K562 (cell line): ENCODE results near the gene GALNS. TPM values are rescaled to one million over a fixed set of nuclear protein-coding genes. Genes with fewer than 3 reads are reported as not detected.

Experiments used
- CBFA2T3 ChIP-seq: fragments of 450-650 bp; IDR thresholded peaks from 2 replicates; pipeline ENCODE4 v1.6.1; 2017
- GTF2A2 ChIP-seq: IDR thresholded peaks from 2 replicates; pipeline ENCODE4 v1.6.1; 2016; ENCODE audit warnings: mild to moderate bottlenecking, missing genetic modification characterization, missing compliant biosample characterization
- HNRNPK ChIP-seq: fragments of 200-400 bp; formaldehyde crosslinking; IDR thresholded peaks from one replicate; pipeline ENCODE4 v1.6.1; 2018; ENCODE audit warnings: mild to moderate bottlenecking, low read depth, low read length; ENCODE audit not compliant: poor library complexity, severe bottlenecking
- KAT2B ChIP-seq: IDR thresholded peaks from one replicate; pipeline ENCODE4 v1.6.1; 2012; ENCODE audit warnings: low read depth, mild to moderate bottlenecking, control low read depth, inconsistent platforms, low read length, moderate library complexity
- KLF16 ChIP-seq: IDR thresholded peaks from 2 replicates; pipeline ENCODE4 v1.6.1; 2016; ENCODE audit warnings: antibody characterized with exemption
- SIN3B ChIP-seq: fragments of 450-650 bp; IDR thresholded peaks from 2 replicates; pipeline ENCODE4 v1.6.1; 2017; ENCODE audit warnings: low read depth, mild to moderate bottlenecking, moderate library complexity
- U2AF2 ChIP-seq: fragments of 200-400 bp; formaldehyde crosslinking; optimal IDR thresholded peaks from 2 replicates; pipeline ENCODE3; 2017; ENCODE audit warnings: low read depth, mild to moderate bottlenecking, low read length
- ZNF140 ChIP-seq: fragments of 250-450 bp; sonication (Bioruptor Pico); IDR thresholded peaks from 2 replicates; pipeline ENCODE4 v1.8.0; 2021; ENCODE audit warnings: moderate library complexity, mild to moderate bottlenecking, inconsistent platforms
- ZNF57 ChIP-seq: fragments of 450-650 bp; formaldehyde crosslinking; IDR thresholded peaks from 2 replicates; pipeline ENCODE4 v1.4.0; 2020; ENCODE audit warnings: mild to moderate bottlenecking, moderate library complexity
- ZNF764 ChIP-seq: fragments of 250-450 bp; sonication (Bioruptor Pico); IDR thresholded peaks from 2 replicates; pipeline ENCODE4 v1.4.0; 2020; ENCODE audit warnings: low read depth, mild to moderate bottlenecking, moderate library complexity
- polyA plus RNA-seq, 8 experiments: library from polyadenylated mRNA; depleted of rRNA in 4 of 8; stranded (reverse) in 5 of 8; unstranded in 3 of 8; fragments of >200 nt; fragmentation: Nextera tagmentation in 2 of 8; fragmentation: Illumina TruSeq in 1 of 8; extraction: Ambion mirVana in 2 of 8; extraction: Trizol in 1 of 8; gene quantifications; 2 replicates each; pipeline versions ENCODE4 v1.2.1 to v1.2.3, GENCODE V29; 2011 to 2014; ENCODE audit warnings: inconsistent platforms in 1 of 8, missing spikeins in 1 of 8
- total RNA-seq, 7 experiments: library from RNA; depleted of rRNA in 6 of 7; stranded (reverse); fragments of >200 nt in 6 of 7; fragmentation: Illumina TruSeq in 2 of 7; extraction: Trizol in 2 of 7; gene quantifications; 2 replicates each; pipeline versions ENCODE4 v1.2.1 to v1.2.3, GENCODE V29; 2011 to 2021; ENCODE audit warnings: low replicate concordance in 1 of 7
- TF ChIP-seq, protein P1 (sequence below): fragments of 450-650 bp; IDR thresholded peaks from 2 replicates; pipeline ENCODE4 v1.6.1; 2017; ENCODE audit warnings: antibody characterized with exemption, mild to moderate bottlenecking
- TF ChIP-seq, protein P2 (sequence below): IDR thresholded peaks from 3 replicates; pipeline ENCODE4 v1.6.1; 2011; ENCODE audit warnings: borderline replicate concordance, mild to moderate bottlenecking; ENCODE audit not compliant: insufficient read length, insufficient read depth
- TF ChIP-seq, protein P3 (sequence below), 2 experiments: fragments of 450-650 bp in 1 of 2; sonication (generic) in 1 of 2; formaldehyde crosslinking in 1 of 2; IDR thresholded peaks; 2 replicates each; pipeline versions ENCODE4 v1.7.1 to v1.9.0; 2016 to 2022; ENCODE audit warnings: inconsistent platforms in 1 of 2, mild to moderate bottlenecking in 1 of 2, missing genetic modification reagents in 1 of 2

Gene GALNS
- total and polyA plus RNA-seq, 9 of the 15 experiments (the other 6 are each of a cell fraction or from before 2014, with no cell fraction given), result 0.38 to 13.2 (median 4.3) TPM

DNA sequence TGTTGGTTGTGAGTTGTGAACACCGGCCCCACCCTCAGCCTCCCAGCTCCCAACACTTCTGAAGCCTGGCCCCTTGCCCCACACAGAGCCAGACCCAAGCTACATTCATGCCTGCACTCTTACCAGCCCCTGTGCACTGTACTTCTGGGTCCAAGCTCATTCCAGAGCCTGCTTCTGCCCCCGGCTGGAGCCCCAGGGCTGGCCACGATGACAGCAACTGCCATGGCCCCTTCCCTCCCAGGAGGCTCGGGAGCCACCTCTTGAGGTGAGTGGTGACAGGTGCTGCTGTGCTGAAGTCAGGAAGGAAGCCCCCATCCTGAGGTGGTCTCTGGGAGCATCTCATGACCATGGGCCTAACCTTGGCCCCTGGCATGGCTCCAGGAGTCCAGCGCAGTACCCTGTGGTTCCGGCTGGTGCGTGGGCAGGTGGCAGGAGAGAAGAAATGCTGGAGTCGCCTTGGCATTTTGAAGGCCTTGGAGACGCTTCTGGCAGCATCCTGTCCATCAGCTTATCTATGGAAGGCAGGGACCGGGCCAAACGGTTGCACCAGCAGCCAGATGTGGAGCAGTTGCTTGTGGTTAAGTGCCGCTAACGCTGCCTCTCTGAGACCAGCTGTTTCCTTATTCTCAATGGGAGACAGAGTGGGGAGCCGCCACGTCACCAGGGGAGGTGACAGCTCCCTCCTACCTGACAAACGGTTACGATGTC is 57.0 kb downstream of the GALNS start (continued):
- TF ChIP-seq, protein P1, sequence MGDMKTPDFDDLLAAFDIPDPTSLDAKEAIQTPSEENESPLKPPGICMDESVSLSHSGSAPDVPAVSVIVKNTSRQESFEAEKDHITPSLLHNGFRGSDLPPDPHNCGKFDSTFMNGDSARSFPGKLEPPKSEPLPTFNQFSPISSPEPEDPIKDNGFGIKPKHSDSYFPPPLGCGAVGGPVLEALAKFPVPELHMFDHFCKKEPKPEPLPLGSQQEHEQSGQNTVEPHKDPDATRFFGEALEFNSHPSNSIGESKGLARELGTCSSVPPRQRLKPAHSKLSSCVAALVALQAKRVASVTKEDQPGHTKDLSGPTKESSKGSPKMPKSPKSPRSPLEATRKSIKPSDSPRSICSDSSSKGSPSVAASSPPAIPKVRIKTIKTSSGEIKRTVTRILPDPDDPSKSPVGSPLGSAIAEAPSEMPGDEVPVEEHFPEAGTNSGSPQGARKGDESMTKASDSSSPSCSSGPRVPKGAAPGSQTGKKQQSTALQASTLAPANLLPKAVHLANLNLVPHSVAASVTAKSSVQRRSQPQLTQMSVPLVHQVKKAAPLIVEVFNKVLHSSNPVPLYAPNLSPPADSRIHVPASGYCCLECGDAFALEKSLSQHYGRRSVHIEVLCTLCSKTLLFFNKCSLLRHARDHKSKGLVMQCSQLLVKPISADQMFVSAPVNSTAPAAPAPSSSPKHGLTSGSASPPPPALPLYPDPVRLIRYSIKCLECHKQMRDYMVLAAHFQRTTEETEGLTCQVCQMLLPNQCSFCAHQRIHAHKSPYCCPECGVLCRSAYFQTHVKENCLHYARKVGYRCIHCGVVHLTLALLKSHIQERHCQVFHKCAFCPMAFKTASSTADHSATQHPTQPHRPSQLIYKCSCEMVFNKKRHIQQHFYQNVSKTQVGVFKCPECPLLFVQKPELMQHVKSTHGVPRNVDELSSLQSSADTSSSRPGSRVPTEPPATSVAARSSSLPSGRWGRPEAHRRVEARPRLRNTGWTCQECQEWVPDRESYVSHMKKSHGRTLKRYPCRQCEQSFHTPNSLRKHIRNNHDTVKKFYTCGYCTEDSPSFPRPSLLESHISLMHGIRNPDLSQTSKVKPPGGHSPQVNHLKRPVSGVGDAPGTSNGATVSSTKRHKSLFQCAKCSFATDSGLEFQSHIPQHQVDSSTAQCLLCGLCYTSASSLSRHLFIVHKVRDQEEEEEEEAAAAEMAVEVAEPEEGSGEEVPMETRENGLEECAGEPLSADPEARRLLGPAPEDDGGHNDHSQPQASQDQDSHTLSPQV, result peak; percentile 73
- no peak for TF ChIP-seq HNRNPK
- TF ChIP-seq U2AF2, result no peak
- no peak for TF ChIP-seq GTF2A2 (tag)
- TF ChIP-seq, protein P2, sequence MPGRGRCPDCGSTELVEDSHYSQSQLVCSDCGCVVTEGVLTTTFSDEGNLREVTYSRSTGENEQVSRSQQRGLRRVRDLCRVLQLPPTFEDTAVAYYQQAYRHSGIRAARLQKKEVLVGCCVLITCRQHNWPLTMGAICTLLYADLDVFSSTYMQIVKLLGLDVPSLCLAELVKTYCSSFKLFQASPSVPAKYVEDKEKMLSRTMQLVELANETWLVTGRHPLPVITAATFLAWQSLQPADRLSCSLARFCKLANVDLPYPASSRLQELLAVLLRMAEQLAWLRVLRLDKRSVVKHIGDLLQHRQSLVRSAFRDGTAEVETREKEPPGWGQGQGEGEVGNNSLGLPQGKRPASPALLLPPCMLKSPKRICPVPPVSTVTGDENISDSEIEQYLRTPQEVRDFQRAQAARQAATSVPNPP, result no peak
- no peak for TF ChIP-seq ZNF140
- TF ChIP-seq KAT2B, result no peak
- TF ChIP-seq, protein P3, sequence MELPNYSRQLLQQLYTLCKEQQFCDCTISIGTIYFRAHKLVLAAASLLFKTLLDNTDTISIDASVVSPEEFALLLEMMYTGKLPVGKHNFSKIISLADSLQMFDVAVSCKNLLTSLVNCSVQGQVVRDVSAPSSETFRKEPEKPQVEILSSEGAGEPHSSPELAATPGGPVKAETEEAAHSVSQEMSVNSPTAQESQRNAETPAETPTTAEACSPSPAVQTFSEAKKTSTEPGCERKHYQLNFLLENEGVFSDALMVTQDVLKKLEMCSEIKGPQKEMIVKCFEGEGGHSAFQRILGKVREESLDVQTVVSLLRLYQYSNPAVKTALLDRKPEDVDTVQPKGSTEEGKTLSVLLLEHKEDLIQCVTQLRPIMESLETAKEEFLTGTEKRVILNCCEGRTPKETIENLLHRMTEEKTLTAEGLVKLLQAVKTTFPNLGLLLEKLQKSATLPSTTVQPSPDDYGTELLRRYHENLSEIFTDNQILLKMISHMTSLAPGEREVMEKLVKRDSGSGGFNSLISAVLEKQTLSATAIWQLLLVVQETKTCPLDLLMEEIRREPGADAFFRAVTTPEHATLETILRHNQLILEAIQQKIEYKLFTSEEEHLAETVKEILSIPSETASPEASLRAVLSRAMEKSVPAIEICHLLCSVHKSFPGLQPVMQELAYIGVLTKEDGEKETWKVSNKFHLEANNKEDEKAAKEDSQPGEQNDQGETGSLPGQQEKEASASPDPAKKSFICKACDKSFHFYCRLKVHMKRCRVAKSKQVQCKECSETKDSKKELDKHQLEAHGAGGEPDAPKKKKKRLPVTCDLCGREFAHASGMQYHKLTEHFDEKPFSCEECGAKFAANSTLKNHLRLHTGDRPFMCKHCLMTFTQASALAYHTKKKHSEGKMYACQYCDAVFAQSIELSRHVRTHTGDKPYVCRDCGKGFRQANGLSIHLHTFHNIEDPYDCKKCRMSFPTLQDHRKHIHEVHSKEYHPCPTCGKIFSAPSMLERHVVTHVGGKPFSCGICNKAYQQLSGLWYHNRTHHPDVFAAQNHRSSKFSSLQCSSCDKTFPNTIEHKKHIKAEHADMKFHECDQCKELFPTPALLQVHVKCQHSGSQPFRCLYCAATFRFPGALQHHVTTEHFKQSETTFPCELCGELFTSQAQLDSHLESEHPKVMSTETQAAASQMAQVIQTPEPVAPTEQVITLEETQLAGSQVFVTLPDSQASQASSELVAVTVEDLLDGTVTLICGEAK (IDR thresholded peaks at IDR 0.05), result no peak
- TF ChIP-seq, protein P3 (CRISPR knock-in tag; IDR thresholded peaks at IDR 0.05), result no peak
- TF ChIP-seq KLF16, result peak; percentile 96
- TF ChIP-seq SIN3B, result no peak
- no peak for TF ChIP-seq ZNF764 (CRISPR knock-in tag)
- TF ChIP-seq ZNF57 (CRISPR knock-in tag), result no peak
- peak; percentile 97 for TF ChIP-seq CBFA2T3
